Glomerular visceral epithelial cell (primary cell): ENCODE results near the gene EMSY.

Source experiments
- DNase-seq: peaks from one replicate; pipeline ENCODE4 v3.0.0-alpha.2; 2016; ENCODE audit errors: extremely low spot score

Gene EMSY

GRCh38 chr11:76455331-76455730 lies 10.5 kb downstream of the EMSY start:
- no peak for DNase-seq

GRCh38 chr11:76455931-76456330 lies 11.1 kb downstream of the EMSY start:
- no peak for DNase-seq

DNA sequence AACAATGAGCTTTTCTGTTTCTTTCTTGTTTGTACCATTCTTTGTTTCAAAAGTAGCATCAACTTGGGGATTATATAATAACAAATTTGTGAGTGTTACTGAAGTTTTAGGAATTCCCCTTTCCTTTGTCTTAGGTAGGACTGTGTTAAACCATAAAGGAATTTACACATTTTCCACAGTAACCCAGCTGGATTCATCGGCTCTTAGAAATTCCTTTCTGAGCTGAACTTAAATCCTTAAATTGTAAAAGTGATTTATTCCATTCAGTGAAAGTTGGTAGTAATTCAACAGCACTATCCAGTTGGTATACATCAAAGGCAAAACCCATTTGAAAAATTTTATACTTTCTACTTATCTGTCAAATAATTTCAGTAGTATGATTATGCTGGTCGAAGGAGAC lies 11.8 kb downstream of the EMSY start:
- DNase-seq: no peak

GRCh38 chr11:76459299-76459698 lies 14.5 kb downstream of the EMSY start:
- DNase-seq: no peak

DNA sequence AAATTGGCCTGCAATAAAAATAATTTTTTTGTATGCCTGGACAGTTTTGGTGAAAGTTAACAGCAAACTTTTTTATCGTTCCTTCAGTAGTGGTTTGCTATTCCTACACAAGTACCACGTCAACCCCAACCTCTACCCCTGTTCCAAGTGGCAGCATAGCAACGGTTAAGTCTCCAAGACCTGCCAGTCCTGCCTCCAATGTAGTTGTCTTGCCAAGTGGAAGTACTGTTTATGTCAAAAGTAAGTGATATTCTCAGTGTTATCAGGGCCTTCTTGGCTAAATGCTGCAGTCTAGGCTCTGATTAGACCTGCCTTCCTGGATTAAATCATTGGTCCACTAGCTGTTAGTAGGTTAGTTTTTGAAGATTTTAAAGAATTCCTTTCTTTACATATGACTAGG lies 15.0 kb downstream of the EMSY start:
- no peak for DNase-seq

DNA sequence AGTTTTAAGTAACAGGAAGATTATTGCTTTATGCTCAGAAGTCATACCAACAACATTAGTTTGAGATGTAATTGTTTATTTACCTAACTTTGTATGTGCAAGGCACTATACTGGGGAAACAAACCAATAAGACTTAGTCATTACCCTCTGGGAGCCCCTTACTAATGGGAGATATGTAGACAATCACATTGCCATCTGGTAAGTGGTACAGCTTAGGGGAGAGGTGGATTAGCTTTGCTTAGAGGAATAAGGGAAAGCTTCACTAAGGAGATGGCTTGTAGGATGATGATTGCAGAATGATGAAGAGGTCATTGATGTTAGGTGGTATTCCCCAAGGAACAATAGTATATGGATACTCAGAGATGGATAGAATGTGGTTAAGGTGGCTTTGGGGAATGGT lies 17.5 kb downstream of the EMSY start:
- no peak for DNase-seq

GRCh38 chr11:76465701-76466100 lies 20.9 kb downstream of the EMSY start:
- DNase-seq: no peak

- DNase-seq: no peak
These were observed 21.8 kb downstream of the EMSY start for GRCh38 chr11:76466666-76467065.

DNA sequence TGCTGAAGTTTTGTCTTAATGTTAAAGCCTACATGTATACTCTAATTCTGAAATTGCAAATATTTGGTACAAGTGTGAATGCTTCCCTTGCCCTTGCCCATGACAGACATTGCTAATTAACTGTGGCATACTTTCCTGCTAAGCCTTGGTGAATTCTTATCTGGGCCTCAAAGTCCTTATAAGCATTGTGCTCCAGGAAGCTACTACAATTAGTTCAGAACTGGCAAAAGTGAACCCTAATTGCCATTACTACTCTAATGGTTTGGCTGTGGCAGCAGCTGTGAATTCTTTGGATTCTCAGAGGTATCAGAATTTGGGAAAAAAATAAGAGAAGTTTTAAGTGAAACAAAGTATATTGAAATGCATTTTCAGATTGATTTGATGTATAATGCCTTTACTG lies 24.3 kb downstream of the EMSY start:
- DNase-seq: no peak

GRCh38 chr11:76471382-76471781 lies 26.6 kb downstream of the EMSY start:
- no peak for DNase-seq

DNA sequence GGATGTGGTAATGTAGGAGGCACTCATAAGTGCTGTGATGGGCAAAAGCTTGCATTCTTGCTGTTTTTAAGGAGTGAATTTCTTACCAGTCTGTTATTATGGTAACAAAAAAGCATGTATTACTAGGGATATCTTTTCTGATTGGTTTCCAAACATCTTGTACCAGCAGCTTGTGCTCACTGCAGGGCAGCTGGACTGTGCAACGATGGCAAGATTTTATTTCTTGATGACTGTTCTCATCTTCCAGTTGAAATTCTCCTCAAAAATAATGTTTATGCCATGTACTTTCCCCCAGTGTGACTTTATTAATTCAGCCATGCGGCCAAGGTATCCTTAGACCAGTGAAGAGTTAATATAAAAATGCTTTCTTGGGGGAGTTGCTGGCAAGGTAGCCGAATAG lies 35.4 kb downstream of the EMSY start:
- DNase-seq: no peak

- no peak for DNase-seq
These were observed 46.8 kb downstream of the EMSY start for GRCh38 chr11:76491644-76492043.

DNA sequence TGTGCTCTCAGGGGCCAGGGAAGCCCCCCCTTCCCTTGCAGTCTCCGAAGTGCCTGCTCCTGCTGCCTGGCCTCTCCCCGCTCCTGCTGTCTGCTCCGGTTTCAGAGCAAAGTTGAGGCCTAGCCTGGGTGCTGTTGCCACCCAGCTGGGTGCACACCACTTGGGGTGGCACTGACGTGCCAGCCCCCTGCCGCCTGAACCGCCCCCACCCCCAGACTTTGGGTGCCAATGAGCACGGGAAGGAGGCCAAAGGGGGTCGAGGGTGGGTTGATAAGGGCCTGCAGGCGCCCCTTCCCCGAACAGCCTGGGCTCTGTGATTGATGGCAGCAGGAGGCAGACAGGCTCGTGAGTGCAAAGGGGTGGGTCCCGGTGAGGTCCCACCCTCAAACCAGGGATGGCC lies 48.2 kb downstream of the EMSY start:
- no peak for DNase-seq

DNA sequence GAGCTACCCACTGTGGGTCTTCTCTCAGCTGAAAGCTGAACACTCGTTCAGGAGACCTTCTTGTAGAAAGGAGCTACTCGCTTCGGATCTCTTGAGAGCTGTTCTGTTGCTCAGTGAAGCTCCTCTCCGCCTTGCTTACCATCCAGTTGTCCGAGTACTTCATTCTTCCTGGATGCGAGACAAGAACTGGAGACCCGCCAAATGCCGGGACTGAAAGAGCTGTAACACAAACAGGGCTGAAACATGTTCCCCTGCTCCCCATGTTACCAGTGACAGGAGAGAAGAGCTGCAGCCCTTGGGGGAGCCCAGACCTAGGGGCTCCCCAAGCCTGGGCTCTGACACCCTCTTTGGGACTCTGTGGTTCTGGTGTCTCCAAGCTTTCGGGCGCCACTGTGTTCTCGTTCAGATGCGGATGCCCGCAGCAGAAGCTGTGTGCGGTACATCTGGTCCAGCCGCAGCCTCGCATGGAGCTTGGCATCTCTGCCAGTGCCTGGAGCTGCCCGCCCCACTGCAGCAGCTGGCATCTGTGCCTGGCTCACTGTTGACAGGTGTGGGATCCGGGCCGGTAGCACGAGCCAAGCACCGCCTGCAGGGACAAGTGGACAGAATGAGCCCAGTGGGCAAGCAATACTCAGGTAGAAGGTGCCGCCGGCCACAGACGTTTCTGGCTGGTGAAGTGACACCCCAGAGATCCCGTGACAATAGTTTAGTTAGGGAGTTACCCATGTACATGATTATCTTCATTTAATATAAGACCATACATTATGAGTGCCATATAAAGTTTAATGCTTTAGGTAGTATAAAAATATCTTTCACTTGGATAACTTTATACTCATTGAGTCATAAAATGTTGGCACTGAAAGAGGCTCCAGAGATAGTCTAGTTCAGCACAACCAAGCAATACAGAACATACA lies 49.1 kb downstream of the EMSY start:
- no peak for DNase-seq

DNA sequence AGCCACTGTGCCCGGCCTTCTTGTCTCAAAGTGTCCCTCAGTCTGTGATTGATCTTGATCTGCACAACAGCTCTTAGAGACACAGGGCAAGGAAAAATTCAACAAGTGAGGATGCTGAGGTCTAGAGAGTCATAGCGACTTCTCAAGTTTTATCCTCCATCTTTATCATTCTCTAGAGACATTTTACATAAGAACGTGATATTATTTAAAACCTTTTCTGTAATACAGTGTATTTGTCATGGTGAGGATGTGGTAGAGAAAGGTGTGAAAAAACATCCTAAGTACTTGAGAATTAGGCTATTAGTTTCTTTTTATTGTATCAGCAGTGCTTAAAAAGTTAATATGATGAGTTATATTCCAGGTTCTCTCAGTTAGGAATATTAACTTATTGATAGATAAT lies 50.2 kb downstream of the EMSY start:
- DNase-seq: no peak

DNA sequence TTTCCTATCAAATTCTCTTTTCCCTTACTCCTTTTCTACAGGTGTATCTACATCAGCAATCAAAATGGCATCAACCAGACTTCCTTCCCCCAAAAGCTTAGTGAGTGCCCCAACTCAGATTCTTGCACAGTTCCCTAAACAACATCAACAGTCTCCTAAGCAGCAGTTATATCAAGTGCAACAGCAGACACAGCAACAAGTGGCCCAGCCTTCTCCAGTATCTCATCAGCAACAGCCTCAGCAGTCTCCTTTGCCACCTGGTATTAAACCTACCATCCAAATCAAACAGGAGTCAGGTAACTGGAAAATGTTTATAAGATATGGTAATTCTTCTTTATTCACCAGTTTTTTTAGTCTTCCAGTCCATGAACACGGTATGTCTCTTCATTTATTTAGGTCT lies 51.4 kb downstream of the EMSY start:
- DNase-seq: no peak

DNA sequence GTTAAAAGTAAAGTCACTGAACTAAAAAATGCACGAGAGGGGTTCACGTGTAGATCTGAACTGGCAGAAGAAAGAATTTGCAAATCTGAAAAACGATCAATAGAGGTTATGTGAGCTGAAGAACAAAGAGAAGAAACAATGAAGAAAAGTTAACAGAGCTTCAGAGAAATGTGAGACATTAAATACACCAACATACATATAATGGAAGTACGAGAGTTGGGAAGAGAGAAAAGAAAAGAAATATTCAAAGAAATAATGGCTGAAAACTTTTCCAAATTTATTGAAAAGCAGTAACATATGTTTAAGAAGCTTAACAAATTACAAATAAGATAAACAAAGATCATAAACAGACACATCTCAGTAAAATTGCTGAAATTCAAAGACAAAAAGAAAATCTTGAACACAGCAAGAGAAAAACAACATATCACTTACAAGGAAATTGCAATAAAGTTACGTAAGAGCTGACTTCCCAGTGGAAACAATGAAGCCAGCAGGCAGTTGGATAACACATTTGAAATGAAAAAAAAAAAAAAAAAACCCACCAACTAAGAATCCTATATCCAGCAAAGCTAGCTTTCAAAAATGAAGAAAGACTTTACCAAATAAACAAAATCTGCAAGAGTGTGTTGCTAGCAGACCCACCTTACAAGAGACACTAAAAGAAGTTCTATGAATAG lies 56.8 kb downstream of the EMSY start:
- DNase-seq: no peak

- DNase-seq: no peak
These were observed 62.0 kb downstream of the EMSY start for GRCh38 chr11:76506833-76507232.

- DNase-seq: peak; percentile 81
These were observed 65.5 kb downstream of the EMSY start for GRCh38 chr11:76510060-76511047.

GRCh38 chr11:76512851-76513653 lies 68.2 kb downstream of the EMSY start:
- DNase-seq: peak; percentile 31

DNA sequence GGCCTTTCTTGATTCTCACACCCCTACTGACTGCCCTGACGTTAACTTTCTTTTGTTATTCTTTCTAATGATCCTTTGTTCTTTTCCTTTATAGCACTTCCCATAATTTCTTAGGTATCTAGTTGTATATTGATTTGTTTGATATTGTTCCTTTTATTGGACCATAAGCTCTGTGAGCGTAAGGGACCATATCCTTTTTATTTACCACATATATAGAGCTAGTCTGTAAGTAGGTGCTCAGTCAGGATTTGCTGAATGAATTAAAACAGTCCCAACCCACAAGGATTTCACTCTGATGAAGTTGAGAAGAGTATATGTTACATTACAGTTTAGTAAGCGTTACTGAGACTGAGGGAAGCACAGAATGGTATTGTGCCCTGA lies 68.8 kb downstream of the EMSY start:
- no peak for DNase-seq
